ENCODE data around the gene IL25. TPM values are rescaled to one million over a fixed set of nuclear protein-coding genes. Genes with fewer than 3 reads are reported as not detected.
"Not testable (repeated sequence)": the region's sequence is repeated elsewhere in the genome, so short reads cannot be mapped to it uniquely, and the experiment has no call there.

Gene IL25
- total RNA-seq, 1 experiment from 2014 or later, result not detected

DNA sequence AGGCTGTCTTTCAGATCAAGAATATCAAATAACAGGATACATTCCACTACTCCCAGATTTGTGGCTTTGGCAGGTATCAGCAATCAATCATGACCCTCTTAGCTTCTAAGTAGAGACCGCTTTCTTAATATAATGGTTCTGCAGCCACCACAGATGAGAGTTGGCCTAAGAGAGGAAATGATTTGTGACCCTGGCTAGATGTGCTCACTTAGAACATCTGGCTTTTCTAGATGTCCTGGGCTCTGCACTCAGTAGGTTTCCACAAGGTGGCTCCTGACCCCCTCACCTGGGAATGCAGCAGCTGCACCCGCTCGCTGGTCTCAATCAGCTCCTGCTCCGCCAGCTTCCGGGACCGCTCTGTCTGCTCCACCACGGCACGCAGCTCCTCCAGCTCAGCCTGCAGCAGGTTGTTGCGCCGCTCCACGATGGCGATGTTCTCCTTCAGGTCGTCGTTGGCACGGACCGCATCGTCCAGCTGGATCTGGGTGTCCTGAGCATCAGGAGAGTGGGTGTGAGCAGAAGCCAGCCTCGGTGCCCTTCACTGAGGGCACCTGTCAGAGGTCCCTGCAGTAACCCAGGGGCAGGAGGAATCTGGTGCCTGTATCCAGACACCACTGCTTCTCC is 13.1 kb downstream of the IL25 start:
- BruUV-seq (replicated peaks), result no TSS peak
- no peak for ATAC-seq
- Histone ChIP-seq H3K27me3 (ENCODE audit: control insufficient read depth, insufficient read depth, low read length) (no peaks in the 10 kb centered on the region), H3K4me3 (ENCODE audit: low read depth in 2 of 2, low read length in 2 of 2) (no peak overlapping the region), H3K4me1 (ENCODE audit: control insufficient read depth, insufficient read depth, low read length) (no peaks in the 10 kb centered on the region), H3K27ac (ENCODE audit: low read length) (no peak overlapping the region), H3K9me3 (ENCODE audit: control insufficient read depth, insufficient read depth, low read depth, low read length) (no peaks in the 10 kb centered on the region), H3K36me3 (ENCODE audit: control insufficient read depth, insufficient read depth, low read length) (no peaks in the 10 kb centered on the region)
- intact Hi-C loops (cut with micrococcal nuclease; ENCODE audit: unreplicated experiment) (no loop called here), in situ Hi-C loops (cut with HindIII; ENCODE audit: low pct_unique_long_range_greater_than_20kb, low sequenced_read_pairs) (no loop called here)
- ChIA-PET CTCF (interaction anchor here (0.6 kb wide), 1 partner anchor 66 kb away, joined by 8 read pairs; no protein-coding TSS in a partner anchor), POLR2A (no interaction called here)
- DNase-seq (ENCODE audit: low read depth, low spot score), result no peak
- no peak for TF ChIP-seq TCF7L2 (IDR thresholded peaks at IDR 0.05; ENCODE audit: low read depth, low read length)
- no peak for TF ChIP-seq POLR2AphosphoS5 (IDR thresholded peaks at IDR 0.05; ENCODE audit: low read depth, low read length)
- TF ChIP-seq CTCF (IDR thresholded peaks at IDR 0.05), result no peak
- TF ChIP-seq, protein P1, sequence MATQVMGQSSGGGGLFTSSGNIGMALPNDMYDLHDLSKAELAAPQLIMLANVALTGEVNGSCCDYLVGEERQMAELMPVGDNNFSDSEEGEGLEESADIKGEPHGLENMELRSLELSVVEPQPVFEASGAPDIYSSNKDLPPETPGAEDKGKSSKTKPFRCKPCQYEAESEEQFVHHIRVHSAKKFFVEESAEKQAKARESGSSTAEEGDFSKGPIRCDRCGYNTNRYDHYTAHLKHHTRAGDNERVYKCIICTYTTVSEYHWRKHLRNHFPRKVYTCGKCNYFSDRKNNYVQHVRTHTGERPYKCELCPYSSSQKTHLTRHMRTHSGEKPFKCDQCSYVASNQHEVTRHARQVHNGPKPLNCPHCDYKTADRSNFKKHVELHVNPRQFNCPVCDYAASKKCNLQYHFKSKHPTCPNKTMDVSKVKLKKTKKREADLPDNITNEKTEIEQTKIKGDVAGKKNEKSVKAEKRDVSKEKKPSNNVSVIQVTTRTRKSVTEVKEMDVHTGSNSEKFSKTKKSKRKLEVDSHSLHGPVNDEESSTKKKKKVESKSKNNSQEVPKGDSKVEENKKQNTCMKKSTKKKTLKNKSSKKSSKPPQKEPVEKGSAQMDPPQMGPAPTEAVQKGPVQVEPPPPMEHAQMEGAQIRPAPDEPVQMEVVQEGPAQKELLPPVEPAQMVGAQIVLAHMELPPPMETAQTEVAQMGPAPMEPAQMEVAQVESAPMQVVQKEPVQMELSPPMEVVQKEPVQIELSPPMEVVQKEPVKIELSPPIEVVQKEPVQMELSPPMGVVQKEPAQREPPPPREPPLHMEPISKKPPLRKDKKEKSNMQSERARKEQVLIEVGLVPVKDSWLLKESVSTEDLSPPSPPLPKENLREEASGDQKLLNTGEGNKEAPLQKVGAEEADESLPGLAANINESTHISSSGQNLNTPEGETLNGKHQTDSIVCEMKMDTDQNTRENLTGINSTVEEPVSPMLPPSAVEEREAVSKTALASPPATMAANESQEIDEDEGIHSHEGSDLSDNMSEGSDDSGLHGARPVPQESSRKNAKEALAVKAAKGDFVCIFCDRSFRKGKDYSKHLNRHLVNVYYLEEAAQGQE (IDR thresholded peaks at IDR 0.05; ENCODE audit: insufficient read depth in 1 of 2, low read depth in 2 of 2, low read length in 1 of 2), result no peak
- TF ChIP-seq SIN3A (IDR thresholded peaks at IDR 0.05; ENCODE audit: borderline replicate concordance, insufficient read depth, low read depth, low read length), result no peak

- ATAC-seq; POLR2A ChIA-PET; H3K36me3 ChIP-seq (ENCODE audit: control insufficient read depth, insufficient read depth, low read length); H3K4me1 ChIP-seq (ENCODE audit: control insufficient read depth, insufficient read depth, low read length); intact Hi-C loops (cut with micrococcal nuclease; ENCODE audit: unreplicated experiment); H3K27ac ChIP-seq (ENCODE audit: low read length); BruUV-seq (replicated peaks); H3K27me3 ChIP-seq (ENCODE audit: control insufficient read depth, insufficient read depth, low read length); DNase-seq (ENCODE audit: low read depth, low spot score); H3K9me3 ChIP-seq (ENCODE audit: control insufficient read depth, insufficient read depth, low read depth, low read length); H3K4me3 ChIP-seq (ENCODE audit: low read depth in 2 of 2, low read length in 2 of 2); in situ Hi-C loops (cut with HindIII; ENCODE audit: low pct_unique_long_range_greater_than_20kb, low sequenced_read_pairs): not testable (repeated sequence)
- CTCF ChIA-PET, result interaction anchor here (0.6 kb wide), 1 partner anchor 67 kb away, joined by 8 read pairs; no protein-coding TSS in a partner anchor
These were observed 13.7 kb downstream of the IL25 start for GRCh38 chr14:23386266-23386657.

GRCh38 chr14:23386999-23387398 is 14.4 kb downstream of the IL25 start:
- Histone ChIP-seq H3K4me3 (ENCODE audit: low read depth in 2 of 2, low read length in 2 of 2) (no peak overlapping the region), H3K9me3 (ENCODE audit: control insufficient read depth, insufficient read depth, low read depth, low read length) (no peaks in the 10 kb centered on the region), H3K36me3 (ENCODE audit: control insufficient read depth, insufficient read depth, low read length) (no peaks in the 10 kb centered on the region), H3K27me3 (ENCODE audit: control insufficient read depth, insufficient read depth, low read length) (no peaks in the 10 kb centered on the region), H3K4me1 (ENCODE audit: control insufficient read depth, insufficient read depth, low read length) (no peaks in the 10 kb centered on the region), H3K27ac (ENCODE audit: low read length) (no peak overlapping the region)
- in situ Hi-C loops (cut with HindIII; ENCODE audit: low pct_unique_long_range_greater_than_20kb, low sequenced_read_pairs), result no loop called here
- ChIA-PET CTCF (no interaction called here), POLR2A (no interaction called here)
- intact Hi-C loops (cut with micrococcal nuclease; ENCODE audit: unreplicated experiment), result no loop called here
- BruUV-seq (replicated peaks), result no TSS peak
- no peak for DNase-seq (ENCODE audit: low read depth, low spot score)
- no peak for TF ChIP-seq POLR2AphosphoS5 (IDR thresholded peaks at IDR 0.05; ENCODE audit: low read depth, low read length)
- ATAC-seq, result no peak
